MCF 10A (cell line): ENCODE measurements around the gene RBM47. TPM values are rescaled to one million over a fixed set of nuclear protein-coding genes. Genes with fewer than 3 reads are reported as not detected.
"Not testable (repeated sequence)": the region's sequence is repeated elsewhere in the genome, so short reads cannot be mapped to it uniquely, and the experiment has no call there.

Experiments used
- BruUV-seq: library from RNA; stranded (reverse); fragments of 400-500 nt; replicated peaks from 2 replicates; lab custom pipeline; 2021; lab: Mats Ljungman, UMichigan
- CTCF ChIA-PET: fragments of 300-600 bp; sonication (Branson Sonifier 250); formaldehyde crosslinking; extraction: SDS; loops from one replicate; lab custom pipeline; 2021; ENCODE audit warnings: antibody characterized with exemption, inconsistent platforms; lab: Yijun Ruan, JAX
- POLR2A ChIA-PET: fragments of 300-600, 350-650 bp; sonication (Branson Sonifier 250); formaldehyde crosslinking; extraction: SDS; loops from one replicate; lab custom pipeline; 2020; ENCODE audit warnings: antibody characterized with exemption, inconsistent platforms; lab: Yijun Ruan, JAX
- DNase-seq: peaks from one replicate; pipeline ENCODE4 v3.0.0-alpha.2; 2018; ENCODE audit not compliant: unreplicated experiment
- H3K27ac Mint-ChIP-seq: one replicate; pipeline ENCODE4 v1.8.0; 2022; ENCODE audit warnings: mild to moderate bottlenecking, low read depth, mixed read lengths; ENCODE audit not compliant: unreplicated experiment
- H3K27me3 Mint-ChIP-seq: one replicate; pipeline ENCODE4 v1.8.0; 2022; ENCODE audit warnings: mixed read lengths; ENCODE audit not compliant: insufficient read depth, unreplicated experiment
- H3K36me3 Mint-ChIP-seq: one replicate; pipeline ENCODE4 v1.8.0; 2022; ENCODE audit warnings: mild to moderate bottlenecking, moderate library complexity, mixed read lengths; ENCODE audit not compliant: insufficient read depth, unreplicated experiment
- H3K4me1 Mint-ChIP-seq: one replicate; pipeline ENCODE4 v1.8.0; 2022; ENCODE audit warnings: mixed read lengths; ENCODE audit not compliant: insufficient read depth, unreplicated experiment
- H3K4me3 Mint-ChIP-seq: one replicate; pipeline ENCODE4 v1.8.0; 2022; ENCODE audit warnings: mild to moderate bottlenecking, moderate library complexity, mixed read lengths; ENCODE audit not compliant: unreplicated experiment
- H3K9me3 Mint-ChIP-seq: one replicate; pipeline ENCODE4 v1.8.0; 2022; ENCODE audit warnings: mixed read lengths; ENCODE audit not compliant: unreplicated experiment
- CTCF ChIP-seq: fragments of 200-600 bp; IDR thresholded peaks from one replicate; pipeline ENCODE4 v1.8.0; 2022; ENCODE audit warnings: antibody characterized with exemption, mild to moderate bottlenecking; ENCODE audit not compliant: unreplicated experiment
- intact Hi-C: fragments of 100-400 bp; cut with micrococcal nuclease; formaldehyde crosslinking; loops from 2 replicates; pipeline ENCODE4 v1.14.1; 2022
- total RNA-seq: library from RNA; stranded (reverse); gene quantifications from 2 replicates; pipeline ENCODE4 v1.2.3, GENCODE V29; 2022

The RBM47 gene
- total RNA-seq, 1 experiment from 2014 or later = 1.8 TPM

GRCh38 chr4:40395166-40395900, 234.3 kb downstream of the RBM47 start:
- ChIA-PET POLR2A (interaction anchor here (1.3 kb wide), 1 partner anchor 10 kb away, joined by 6 read pairs; no protein-coding TSS in a partner anchor), CTCF (interaction anchor here (0.7 to 1.5 kb wide), 3 partner anchors 60 to 340 kb away, joined by 3 to 4 read pairs (median 3); no protein-coding TSS in a partner anchor)
- peaks cover 10% of the 10 kb centered on the region for H3K4me1 Mint-ChIP-seq
- TF ChIP-seq CTCF = no peak
- no peaks in the 10 kb centered on the region for H3K36me3 Mint-ChIP-seq
- H3K27ac Mint-ChIP-seq = no peak overlapping the region
- H3K4me3 Mint-ChIP-seq = no peak overlapping the region
- BruUV-seq = no TSS peak
- no peaks in the 10 kb centered on the region for H3K27me3 Mint-ChIP-seq
- DNase-seq = peak; percentile 4
- intact Hi-C loops = no loop called here
- H3K9me3 Mint-ChIP-seq = no peaks in the 10 kb centered on the region

- intact Hi-C loops = no loop called here
- Mint-ChIP-seq H3K36me3 (no peaks in the 10 kb centered on the region), H3K4me1 (peaks cover 10% of the 10 kb centered on the region), H3K4me3 (no peak overlapping the region), H3K9me3 (no peaks in the 10 kb centered on the region), H3K27ac (no peak overlapping the region), H3K27me3 (no peaks in the 10 kb centered on the region)
- no peak for TF ChIP-seq CTCF
- DNase-seq = no peak
- ChIA-PET CTCF (no interaction called here), POLR2A (no interaction called here)
- BruUV-seq = no TSS peak
These were observed 235.4 kb downstream of the RBM47 start for GRCh38 chr4:40394236-40394635.

GRCh38 chr4:40392241-40392640, 237.4 kb downstream of the RBM47 start:
- CTCF ChIA-PET, BruUV-seq, DNase-seq, intact Hi-C loops, H3K27me3 Mint-ChIP-seq, H3K9me3 Mint-ChIP-seq, H3K27ac Mint-ChIP-seq, H3K4me3 Mint-ChIP-seq, H3K36me3 Mint-ChIP-seq: not testable (repeated sequence)
- H3K4me1 Mint-ChIP-seq = peaks cover 10% of the 10 kb centered on the region
- POLR2A ChIA-PET = interaction anchor here (0.8 kb wide), 1 partner anchor 13 kb away, joined by 3 read pairs; no protein-coding TSS in a partner anchor

GRCh38 chr4:40389986-40390385, 239.7 kb downstream of the RBM47 start:
- ChIA-PET CTCF (interaction anchor here (0.6 kb wide), 2 partner anchors 15 to 488 kb away, joined by 3 read pairs; no protein-coding TSS in a partner anchor), POLR2A (interaction anchor here (0.6 kb wide), 1 partner anchor 871 kb away, joined by 4 read pairs; no protein-coding TSS in a partner anchor)
- Mint-ChIP-seq H3K27me3 (no peaks in the 10 kb centered on the region), H3K9me3 (no peaks in the 10 kb centered on the region), H3K4me3 (no peak overlapping the region), H3K36me3 (no peaks in the 10 kb centered on the region), H3K27ac (no peak overlapping the region), H3K4me1 (no peaks in the 10 kb centered on the region)
- DNase-seq = no peak
- intact Hi-C loops = no loop called here
- BruUV-seq = no TSS peak
- TF ChIP-seq CTCF = no peak
